Karpas-422 (cell line): Measurements from ENCODE around the gene QDPR. TPM values are rescaled to one million over a fixed set of nuclear protein-coding genes. Genes with fewer than 3 reads are reported as not detected.
A peak's percentile ranks its signal among the peaks of the same experiment; 100 is the strongest.

Experiments used
- DNase-seq: peaks from one replicate; pipeline ENCODE4 v3.0.0-alpha.2; 2015
- H2AFZ ChIP-seq: fragments of 200-600 bp; sonication (generic); 2 replicates; pipeline ENCODE4 v1.6.1; 2014; ENCODE audit warnings: antibody characterized with exemption, low read length, mixed read lengths
- H3K27ac ChIP-seq: fragments of 200-600 bp; sonication (generic); 2 replicates; pipeline ENCODE4 v1.5.1; 2014; ENCODE audit warnings: mild to moderate bottlenecking, low read length, moderate library complexity
- H3K27me3 ChIP-seq: fragments of 200-600 bp; sonication (generic); 2 replicates; pipeline ENCODE4 v1.6.1; 2014; ENCODE audit warnings: low read length, mixed read lengths
- H3K36me3 ChIP-seq: fragments of 200-600 bp; sonication (generic); 2 replicates; pipeline ENCODE4 v1.6.1; 2014; ENCODE audit warnings: low read length, mixed read lengths; ENCODE audit not compliant: insufficient read depth
- H3K4me1 ChIP-seq: fragments of 200-600 bp; sonication (generic); 2 replicates; pipeline ENCODE4 v1.6.1; 2014; ENCODE audit warnings: mild to moderate bottlenecking, low read length, mixed read lengths
- H3K4me2 ChIP-seq: fragments of 200-600 bp; sonication (generic); 2 replicates; pipeline ENCODE4 v1.6.1; 2014; ENCODE audit warnings: low read length, low read depth, mild to moderate bottlenecking; ENCODE audit not compliant: poor library complexity, severe bottlenecking
- H3K4me3 ChIP-seq: fragments of 200-600 bp; sonication (generic); 2 replicates; pipeline ENCODE4 v1.5.1; 2014; ENCODE audit warnings: mild to moderate bottlenecking, antibody characterized with exemption, low read length, mixed read lengths
- H3K79me2 ChIP-seq: fragments of 200-600 bp; sonication (generic); 2 replicates; pipeline ENCODE4 v1.6.1; 2014; ENCODE audit warnings: mild to moderate bottlenecking, low read length, mixed read lengths
- H3K9ac ChIP-seq: fragments of 200-600 bp; sonication (generic); 2 replicates; pipeline ENCODE4 v1.6.0; 2014; ENCODE audit warnings: low read length
- H3K9me2 ChIP-seq: fragments of 200-600 bp; sonication (generic), shearing (Covaris generic); replicated peaks from 2 replicates; pipeline ENCODE4 v1.6.0; 2014; ENCODE audit warnings: mild to moderate bottlenecking, low read length, moderate library complexity; ENCODE audit not compliant: insufficient read depth
- H3K9me3 ChIP-seq: fragments of 300-700, 200-600 bp; sonication (generic); 2 replicates; pipeline ENCODE4 v1.6.1; 2014; ENCODE audit warnings: low read length, mixed read lengths
- H4K20me1 ChIP-seq: fragments of 200-600 bp; sonication (generic); 2 replicates; pipeline ENCODE4 v1.6.1; 2014; ENCODE audit warnings: mild to moderate bottlenecking, antibody characterized with exemption, low read length, low read depth; ENCODE audit not compliant: insufficient read depth
- total RNA-seq: library from RNA; depleted of rRNA; stranded (reverse); fragments of >200 nt; shearing (Covaris generic); gene quantifications from 2 replicates; pipeline ENCODE4 v1.2.3, GENCODE V29; 2014; ENCODE audit warnings: low replicate concordance

QDPR gene
- total RNA-seq, 1 experiment from 2014 or later = 14.7 TPM

GRCh38 chr4:17521595-17521994, 9.7 kb upstream of the QDPR start:
- Histone ChIP-seq H3K9ac (no peak overlapping the region), H3K9me3 (no peaks in the 10 kb centered on the region), H3K4me1 (peaks cover 11% of the 10 kb centered on the region), H3K79me2 (no peaks in the 10 kb centered on the region), H3K27me3 (peaks cover 2% of the 10 kb centered on the region; the same call in 1 of the 2 replicates), H2AFZ (no peak overlapping the region), H3K4me3 (no peak overlapping the region), H3K4me2 (no peak overlapping the region), H3K27ac (no peak overlapping the region), H3K9me2 (no peaks in the 10 kb centered on the region), H3K36me3 (no peaks in the 10 kb centered on the region), H4K20me1 (no peaks in the 10 kb centered on the region)
- no peak for DNase-seq

- Histone ChIP-seq H4K20me1 (no peaks in the 10 kb centered on the region), H3K4me2 (no peak overlapping the region), H3K36me3 (no peaks in the 10 kb centered on the region), H3K27ac (no peak overlapping the region), H3K4me1 (peaks cover 5% of the 10 kb centered on the region), H3K9me3 (no peaks in the 10 kb centered on the region), H3K79me2 (no peaks in the 10 kb centered on the region), H3K9me2 (no peaks in the 10 kb centered on the region), H3K27me3 (peaks cover 2% of the 10 kb centered on the region; the same call in 1 of the 2 replicates), H3K4me3 (no peak overlapping the region), H2AFZ (no peak overlapping the region), H3K9ac (no peak overlapping the region)
- DNase-seq = no peak
Measured at GRCh38 chr4:17517664-17518063, 5.8 kb upstream of the QDPR start.

GRCh38 chr4:17516980-17517379, 5.1 kb upstream of the QDPR start:
- H3K27me3 ChIP-seq = peaks cover under 1% of the 10 kb centered on the region; the same call in 1 of the 2 replicates
- peaks cover 11% of the 10 kb centered on the region for H3K4me1 ChIP-seq
- no peak overlapping the region for H3K9ac ChIP-seq
- H3K4me2 ChIP-seq = no peak overlapping the region
- H3K36me3 ChIP-seq = no peaks in the 10 kb centered on the region
- H3K9me3 ChIP-seq = no peaks in the 10 kb centered on the region
- no peaks in the 10 kb centered on the region for H3K79me2 ChIP-seq
- DNase-seq = no peak
- H2AFZ ChIP-seq = no peak overlapping the region
- no peak overlapping the region for H3K4me3 ChIP-seq
- no peaks in the 10 kb centered on the region for H4K20me1 ChIP-seq
- no peaks in the 10 kb centered on the region for H3K9me2 ChIP-seq
- no peak overlapping the region for H3K27ac ChIP-seq

GRCh38 chr4:17515445-17516407, 3.8 kb upstream of the QDPR start:
- Histone ChIP-seq H3K9me3 (no peaks in the 10 kb centered on the region), H3K79me2 (peaks cover 11% of the 10 kb centered on the region), H2AFZ (no peak overlapping the region), H3K36me3 (no peaks in the 10 kb centered on the region), H3K9ac (no peak overlapping the region), H3K4me3 (no peak overlapping the region), H3K4me1 (peaks cover 17% of the 10 kb centered on the region), H3K4me2 (no peak overlapping the region), H3K27ac (no peak overlapping the region), H3K9me2 (no peaks in the 10 kb centered on the region), H3K27me3 (no peaks in the 10 kb centered on the region), H4K20me1 (no peaks in the 10 kb centered on the region)
- DNase-seq = no peak

GRCh38 chr4:17514865-17515264, 3.0 kb upstream of the QDPR start, which contains the start of gene CLRN2:
Gene CLRN2, plus strand, starts transcription at chr4:17515165. Its CDS starts 102 bp downstream, at chr4:17515267.
- no peak within 1 kb of the TSS for H3K27ac ChIP-seq
- peaks cover 25% of the 10 kb centered on the region for H3K4me1 ChIP-seq
- H3K27me3 ChIP-seq = no peaks in the 10 kb centered on the region
- no peak for DNase-seq
- H3K79me2 ChIP-seq = peaks cover 19% of the 10 kb centered on the region
- H2AFZ ChIP-seq = no peak within 1 kb of the TSS
- no peaks in the 10 kb centered on the region for H3K9me3 ChIP-seq
- no peak within 1 kb of the TSS for H3K9ac ChIP-seq
- no peak within 1 kb of the TSS for H3K4me3 ChIP-seq
- H4K20me1 ChIP-seq = no peaks in the 10 kb centered on the region
- H3K9me2 ChIP-seq = no peaks in the 10 kb centered on the region
- H3K4me2 ChIP-seq = no peak within 1 kb of the TSS
- H3K36me3 ChIP-seq = peaks cover 4% of the 10 kb centered on the region; the same call in 1 of the 2 replicates

- DNase-seq = no peak
- H3K4me1 ChIP-seq = peaks cover 28% of the 10 kb centered on the region
- peak overlapping the region; percentile 82 for H3K9ac ChIP-seq
- peak overlapping the region; percentile 78 for H3K4me2 ChIP-seq
- no peak overlapping the region for H3K27ac ChIP-seq
- peaks cover 16% of the 10 kb centered on the region; the same call in 1 of the 2 replicates for H3K36me3 ChIP-seq
- H3K9me2 ChIP-seq = no peaks in the 10 kb centered on the region
- no peaks in the 10 kb centered on the region for H4K20me1 ChIP-seq
- H3K9me3 ChIP-seq = no peaks in the 10 kb centered on the region
- peak overlapping the region; percentile 81 for H2AFZ ChIP-seq
- peaks cover 32% of the 10 kb centered on the region for H3K79me2 ChIP-seq
- no peak overlapping the region for H3K4me3 ChIP-seq
- H3K27me3 ChIP-seq = no peaks in the 10 kb centered on the region
Measured at GRCh38 chr4:17512973-17513665, 1.2 kb upstream of the QDPR start.

GRCh38 chr4:17511509-17511949, 361 bp downstream of the QDPR start:
- H3K4me1 ChIP-seq = peaks cover 28% of the 10 kb centered on the region
- H3K27ac ChIP-seq = peak overlapping the region; percentile 44
- H3K9ac ChIP-seq = peak overlapping the region; percentile 82
- H3K27me3 ChIP-seq = no peaks in the 10 kb centered on the region
- peak overlapping the region; percentile 78 for H3K4me2 ChIP-seq
- H3K4me3 ChIP-seq = peak overlapping the region; percentile 79
- no peaks in the 10 kb centered on the region for H3K9me3 ChIP-seq
- H3K79me2 ChIP-seq = peaks cover 40% of the 10 kb centered on the region
- H3K9me2 ChIP-seq = no peaks in the 10 kb centered on the region
- H4K20me1 ChIP-seq = no peaks in the 10 kb centered on the region
- peaks cover 24% of the 10 kb centered on the region; the same call in 1 of the 2 replicates for H3K36me3 ChIP-seq
- H2AFZ ChIP-seq = peak overlapping the region; percentile 70
- peak; percentile 89 for DNase-seq

- peaks cover 44% of the 10 kb centered on the region for H3K79me2 ChIP-seq
- peaks cover 28% of the 10 kb centered on the region for H3K4me1 ChIP-seq
- peak overlapping the region; percentile 82 for H3K9ac ChIP-seq
- H3K27ac ChIP-seq = peak overlapping the region; percentile 44
- H3K9me2 ChIP-seq = no peaks in the 10 kb centered on the region
- peak overlapping the region; percentile 70; the same call in 1 of the 2 replicates for H2AFZ ChIP-seq
- H3K27me3 ChIP-seq = no peaks in the 10 kb centered on the region
- H3K36me3 ChIP-seq = peaks cover 24% of the 10 kb centered on the region; the same call in 1 of the 2 replicates
- no peaks in the 10 kb centered on the region for H4K20me1 ChIP-seq
- no peaks in the 10 kb centered on the region for H3K9me3 ChIP-seq
- DNase-seq = peak; percentile 71
- peak overlapping the region; percentile 79 for H3K4me3 ChIP-seq
- peak overlapping the region; percentile 78 for H3K4me2 ChIP-seq
Measured at GRCh38 chr4:17511051-17511450, 839 bp downstream of the QDPR start.
